ENCODE results near the gene IGF2BP1.
"Not testable (repeated sequence)": the region's sequence is repeated elsewhere in the genome, so short reads cannot be mapped to it uniquely, and the experiment has no call there.

IGF2BP1 gene

GRCh38 chr17:49020609-49021008 lies 23.4 kb downstream of the IGF2BP1 start:
- DNase-seq, result no peak

GRCh38 chr17:49021095-49021767 lies 24.0 kb downstream of the IGF2BP1 start:
- DNase-seq, result no peak

- no peak for DNase-seq
Observed at GRCh38 chr17:49021768-49022103, 24.6 kb downstream of the IGF2BP1 start.

GRCh38 chr17:49022391-49022941 lies 25.3 kb downstream of the IGF2BP1 start:
- no peak for DNase-seq

GRCh38 chr17:49024523-49024922 lies 27.3 kb downstream of the IGF2BP1 start:
- DNase-seq, result no peak

- DNase-seq, result not testable (repeated sequence)
Observed at GRCh38 chr17:49026447-49026846, 29.3 kb downstream of the IGF2BP1 start.

GRCh38 chr17:49028271-49028670 lies 31.1 kb downstream of the IGF2BP1 start:
- no peak for DNase-seq

- DNase-seq, result no peak
Observed at GRCh38 chr17:49029801-49030200, 32.6 kb downstream of the IGF2BP1 start.

- DNase-seq, result peak; percentile 74
Observed at GRCh38 chr17:49031965-49032928, 35.1 kb downstream of the IGF2BP1 start.

GRCh38 chr17:49035470-49036269 lies 38.5 kb downstream of the IGF2BP1 start:
- peak; percentile 16 for DNase-seq

GRCh38 chr17:49036270-49036626 lies 39.1 kb downstream of the IGF2BP1 start:
- DNase-seq, result no peak

GRCh38 chr17:49038138-49038537 lies 41.0 kb downstream of the IGF2BP1 start:
- no peak for DNase-seq

- DNase-seq, result no peak
Observed at GRCh38 chr17:49038544-49038943, 41.4 kb downstream of the IGF2BP1 start.

- DNase-seq, result not testable (repeated sequence)
Observed at GRCh38 chr17:49039518-49039917, 42.3 kb downstream of the IGF2BP1 start.

- DNase-seq, result no peak
Observed at GRCh38 chr17:49041527-49041926, 44.3 kb downstream of the IGF2BP1 start.

GRCh38 chr17:49045376-49045775 lies 48.2 kb downstream of the IGF2BP1 start:
- no peak for DNase-seq

- no peak for DNase-seq
Observed at GRCh38 chr17:49046912-49047311, 49.7 kb downstream of the IGF2BP1 start.

- no peak for DNase-seq
Observed at GRCh38 chr17:49049265-49049664, 52.1 kb downstream of the IGF2BP1 start.

GRCh38 chr17:49050611-49051010 lies 53.4 kb downstream of the IGF2BP1 start:
- DNase-seq, result no peak

- no peak for DNase-seq
Observed at GRCh38 chr17:49051269-49051668, 54.1 kb downstream of the IGF2BP1 start.

GRCh38 chr17:49053171-49053829 lies 56.1 kb downstream of the IGF2BP1 start:
- no peak for DNase-seq

- DNase-seq, result no peak
Observed at GRCh38 chr17:49054342-49055092, 57.3 kb downstream of the IGF2BP1 start.

All from NCI-H1694 treated with DMSO at 0.1 percent for 48 hours (cell line).